Breast epithelium (tissue), 4 donors: ENCODE results near the gene FLII. TPM values are rescaled to one million over a fixed set of nuclear protein-coding genes. Genes with fewer than 3 reads are reported as not detected.

Experiments
- DNase-seq, 2 donors: peaks; one replicate each; pipeline ENCODE4 v3.0.0-alpha.2; 2019; ENCODE audit warnings: low spot score in 2 of 2
- H3K27ac ChIP-seq, 2 donors: fragments of 200-600 bp; sonication (generic) in 1 of 2; one replicate each; pipeline ENCODE4 v1.5.1; 2016 to 2019; ENCODE audit warnings: mild to moderate bottlenecking in 1 of 2
- H3K27me3 ChIP-seq, 2 donors: fragments of 200-600 bp; sonication (generic) in 1 of 2; one replicate each; pipeline versions ENCODE4 v1.5.1 to v1.6.0; 2017 to 2019; ENCODE audit warnings: control low read depth in 1 of 2, mild to moderate bottlenecking in 1 of 2
- H3K36me3 ChIP-seq: fragments of 200-600 bp; one replicate; pipeline ENCODE4 v1.5.1; 2019
- H3K4me1 ChIP-seq, 2 donors: fragments of 200-600 bp; sonication (generic); one replicate each; pipeline ENCODE4 v1.5.1; 2016 to 2019; ENCODE audit warnings: control low read depth in 1 of 2
- H3K4me3 ChIP-seq, 3 donors: fragments of 200-600 bp; sonication (generic); 1 replicate in 2 of 3; 2 replicates in 1 of 3; pipeline ENCODE4 v1.5.1; 2016 to 2019; ENCODE audit warnings: mild to moderate bottlenecking in 3 of 3, moderate library complexity in 2 of 3
- H3K9me3 ChIP-seq, 2 donors: fragments of 200-600 bp; sonication (generic) in 1 of 2; one replicate each; pipeline ENCODE4 v1.5.1; 2016 to 2019; ENCODE audit warnings: control low read depth in 1 of 2
- POLR2A ChIP-seq: fragments of 450-650 bp; IDR thresholded peaks from one replicate; pipeline ENCODE4 v1.6.1; 2016; ENCODE audit warnings: antibody characterized with exemption, mild to moderate bottlenecking, moderate library complexity
- POLR2AphosphoS5 ChIP-seq, 3 donors: sonication (generic); formaldehyde crosslinking; IDR thresholded peaks; one replicate each; pipeline ENCODE4 v1.6.1; 2017; ENCODE audit warnings: antibody characterized with exemption in 3 of 3
- intact Hi-C: fragments of 100-400 bp; cut with DNase I; formaldehyde crosslinking; loops from one replicate; pipeline ENCODE4 v1.15.1; 2023; ENCODE audit warnings: low total_unique reads
- total RNA-seq, 3 donors: library from RNA; depleted of rRNA; stranded (reverse); fragments of >200 nt; gene quantifications; one replicate each; pipeline ENCODE4 v1.1.0, GENCODE V29; 2016
- TF ChIP-seq, protein P1 (sequence below), 3 donors: fragments of 450-650 bp; IDR thresholded peaks; one replicate each; pipeline ENCODE4 v1.5.1; 2016 to 2017; ENCODE audit warnings: antibody characterized with exemption in 3 of 3, mild to moderate bottlenecking in 3 of 3, moderate library complexity in 3 of 3

FLII gene
- total RNA-seq, 3 donors from 2014 or later: 235 to 298 (median 293) TPM

- Histone ChIP-seq H3K4me3 (no peak overlapping the region), H3K36me3 (peaks cover 14% of the 10 kb centered on the region), H3K9me3 (no peaks in the 10 kb centered on the region), H3K4me1 (no peaks in the 10 kb centered on the region), H3K27ac (no peak overlapping the region), H3K27me3 (no peaks in the 10 kb centered on the region)
- DNase-seq: no peak
- TF ChIP-seq POLR2A (no peak), POLR2AphosphoS5 (IDR thresholded peaks at IDR 0.05) (no peak)
- TF ChIP-seq, protein P1, sequence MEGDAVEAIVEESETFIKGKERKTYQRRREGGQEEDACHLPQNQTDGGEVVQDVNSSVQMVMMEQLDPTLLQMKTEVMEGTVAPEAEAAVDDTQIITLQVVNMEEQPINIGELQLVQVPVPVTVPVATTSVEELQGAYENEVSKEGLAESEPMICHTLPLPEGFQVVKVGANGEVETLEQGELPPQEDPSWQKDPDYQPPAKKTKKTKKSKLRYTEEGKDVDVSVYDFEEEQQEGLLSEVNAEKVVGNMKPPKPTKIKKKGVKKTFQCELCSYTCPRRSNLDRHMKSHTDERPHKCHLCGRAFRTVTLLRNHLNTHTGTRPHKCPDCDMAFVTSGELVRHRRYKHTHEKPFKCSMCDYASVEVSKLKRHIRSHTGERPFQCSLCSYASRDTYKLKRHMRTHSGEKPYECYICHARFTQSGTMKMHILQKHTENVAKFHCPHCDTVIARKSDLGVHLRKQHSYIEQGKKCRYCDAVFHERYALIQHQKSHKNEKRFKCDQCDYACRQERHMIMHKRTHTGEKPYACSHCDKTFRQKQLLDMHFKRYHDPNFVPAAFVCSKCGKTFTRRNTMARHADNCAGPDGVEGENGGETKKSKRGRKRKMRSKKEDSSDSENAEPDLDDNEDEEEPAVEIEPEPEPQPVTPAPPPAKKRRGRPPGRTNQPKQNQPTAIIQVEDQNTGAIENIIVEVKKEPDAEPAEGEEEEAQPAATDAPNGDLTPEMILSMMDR (IDR thresholded peaks at IDR 0.05): no peak
- intact Hi-C loops: loop anchor here (10.0 kb wide), 1 partner anchor 373 kb away; the partner anchor contains the start of gene SREBF1
Measured at GRCh38 chr17:18208092-18208491, 50.4 kb downstream of the FLII start.

GRCh38 chr17:18206962-18207361 is 51.6 kb downstream of the FLII start:
- peaks cover 14% of the 10 kb centered on the region for H3K36me3 ChIP-seq

GRCh38 chr17:18205861-18206260 is 52.7 kb downstream of the FLII start:
- TF ChIP-seq, protein P1 (IDR thresholded peaks at IDR 0.05): no peak
- TF ChIP-seq POLR2AphosphoS5 (IDR thresholded peaks at IDR 0.05): no peak
- TF ChIP-seq POLR2A: no peak
- H3K36me3 ChIP-seq: peaks cover 14% of the 10 kb centered on the region
- H3K27me3 ChIP-seq: no peaks in the 10 kb centered on the region
- no peak for DNase-seq
- H3K9me3 ChIP-seq: no peaks in the 10 kb centered on the region
- no peak overlapping the region for H3K4me3 ChIP-seq
- no peaks in the 10 kb centered on the region for H3K4me1 ChIP-seq
- H3K27ac ChIP-seq: no peak overlapping the region
- intact Hi-C loops: loop anchor here (10.0 kb wide), 1 partner anchor 371 kb away; the partner anchor contains the start of gene SREBF1

More at GRCh38 chr17:18206962-18207361, 51.6 kb downstream of the FLII start:
- Histone ChIP-seq H3K4me3 (no peak overlapping the region), H3K27ac (no peak overlapping the region), H3K27me3 (no peaks in the 10 kb centered on the region), H3K4me1 (no peaks in the 10 kb centered on the region), H3K9me3 (no peaks in the 10 kb centered on the region)
- TF ChIP-seq POLR2A (no peak), POLR2AphosphoS5 (IDR thresholded peaks at IDR 0.05) (no peak)
- TF ChIP-seq, protein P1 (IDR thresholded peaks at IDR 0.05): no peak
- intact Hi-C loops: loop anchor here (10.0 kb wide), 1 partner anchor 372 kb away; the partner anchor contains the start of gene SREBF1
- no peak for DNase-seq

GRCh38 chr17:18203308-18203707 is 55.2 kb downstream of the FLII start:
- no peak overlapping the region for H3K4me3 ChIP-seq
- DNase-seq: no peak
- intact Hi-C loops: loop anchor here (10.0 kb wide), 1 partner anchor 369 kb away; the partner anchor contains the start of gene SREBF1
- no peaks in the 10 kb centered on the region for H3K9me3 ChIP-seq
- peaks cover 7% of the 10 kb centered on the region for H3K36me3 ChIP-seq
- no peaks in the 10 kb centered on the region for H3K27me3 ChIP-seq
- no peaks in the 10 kb centered on the region for H3K4me1 ChIP-seq
- no peak overlapping the region for H3K27ac ChIP-seq
- TF ChIP-seq POLR2AphosphoS5 (IDR thresholded peaks at IDR 0.05) (no peak), POLR2A (no peak)
- TF ChIP-seq, protein P1 (IDR thresholded peaks at IDR 0.05): no peak

GRCh38 chr17:18201108-18201507 is 57.4 kb downstream of the FLII start:
- TF ChIP-seq, protein P1 (IDR thresholded peaks at IDR 0.05): no peak
- TF ChIP-seq POLR2AphosphoS5 (IDR thresholded peaks at IDR 0.05) (no peak), POLR2A (no peak)
- H3K36me3 ChIP-seq: no peaks in the 10 kb centered on the region
- no peaks in the 10 kb centered on the region for H3K4me1 ChIP-seq
- H3K9me3 ChIP-seq: no peaks in the 10 kb centered on the region
- no peak overlapping the region for H3K27ac ChIP-seq
- DNase-seq: no peak
- H3K4me3 ChIP-seq: no peak overlapping the region
- H3K27me3 ChIP-seq: no peaks in the 10 kb centered on the region
- intact Hi-C loops: loop anchor here (2.0 to 10.0 kb wide), 2 partner anchors 22 to 366 kb away; partner anchors contain the start of gene SREBF1
